Measurements from ENCODE around the gene LDLRAD4. TPM values are rescaled to one million over a fixed set of nuclear protein-coding genes. Genes with fewer than 3 reads are reported as not detected.
A peak's percentile ranks its signal among the peaks of the same experiment; 100 is the strongest.

The LDLRAD4 gene
- total and polyA plus RNA-seq, 2 experiments from 2014 or later, result 0.73 to 1.9 TPM

- TF ChIP-seq POLR2AphosphoS5 (IDR thresholded peaks at IDR 0.05; ENCODE audit: low read depth) (no peak), ZNF331 (CRISPR knock-in tag; IDR thresholded peaks at IDR 0.05; ENCODE audit: low read depth) (no peak)
- TF ChIP-seq, protein P1, sequence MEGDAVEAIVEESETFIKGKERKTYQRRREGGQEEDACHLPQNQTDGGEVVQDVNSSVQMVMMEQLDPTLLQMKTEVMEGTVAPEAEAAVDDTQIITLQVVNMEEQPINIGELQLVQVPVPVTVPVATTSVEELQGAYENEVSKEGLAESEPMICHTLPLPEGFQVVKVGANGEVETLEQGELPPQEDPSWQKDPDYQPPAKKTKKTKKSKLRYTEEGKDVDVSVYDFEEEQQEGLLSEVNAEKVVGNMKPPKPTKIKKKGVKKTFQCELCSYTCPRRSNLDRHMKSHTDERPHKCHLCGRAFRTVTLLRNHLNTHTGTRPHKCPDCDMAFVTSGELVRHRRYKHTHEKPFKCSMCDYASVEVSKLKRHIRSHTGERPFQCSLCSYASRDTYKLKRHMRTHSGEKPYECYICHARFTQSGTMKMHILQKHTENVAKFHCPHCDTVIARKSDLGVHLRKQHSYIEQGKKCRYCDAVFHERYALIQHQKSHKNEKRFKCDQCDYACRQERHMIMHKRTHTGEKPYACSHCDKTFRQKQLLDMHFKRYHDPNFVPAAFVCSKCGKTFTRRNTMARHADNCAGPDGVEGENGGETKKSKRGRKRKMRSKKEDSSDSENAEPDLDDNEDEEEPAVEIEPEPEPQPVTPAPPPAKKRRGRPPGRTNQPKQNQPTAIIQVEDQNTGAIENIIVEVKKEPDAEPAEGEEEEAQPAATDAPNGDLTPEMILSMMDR (conservative IDR thresholded peaks at IDR 0.05; ENCODE audit: low read depth in 2 of 2), result no peak
These were observed 83.5 kb downstream of the LDLRAD4 start (continued) for GRCh38 chr18:13302040-13302439.

DNA sequence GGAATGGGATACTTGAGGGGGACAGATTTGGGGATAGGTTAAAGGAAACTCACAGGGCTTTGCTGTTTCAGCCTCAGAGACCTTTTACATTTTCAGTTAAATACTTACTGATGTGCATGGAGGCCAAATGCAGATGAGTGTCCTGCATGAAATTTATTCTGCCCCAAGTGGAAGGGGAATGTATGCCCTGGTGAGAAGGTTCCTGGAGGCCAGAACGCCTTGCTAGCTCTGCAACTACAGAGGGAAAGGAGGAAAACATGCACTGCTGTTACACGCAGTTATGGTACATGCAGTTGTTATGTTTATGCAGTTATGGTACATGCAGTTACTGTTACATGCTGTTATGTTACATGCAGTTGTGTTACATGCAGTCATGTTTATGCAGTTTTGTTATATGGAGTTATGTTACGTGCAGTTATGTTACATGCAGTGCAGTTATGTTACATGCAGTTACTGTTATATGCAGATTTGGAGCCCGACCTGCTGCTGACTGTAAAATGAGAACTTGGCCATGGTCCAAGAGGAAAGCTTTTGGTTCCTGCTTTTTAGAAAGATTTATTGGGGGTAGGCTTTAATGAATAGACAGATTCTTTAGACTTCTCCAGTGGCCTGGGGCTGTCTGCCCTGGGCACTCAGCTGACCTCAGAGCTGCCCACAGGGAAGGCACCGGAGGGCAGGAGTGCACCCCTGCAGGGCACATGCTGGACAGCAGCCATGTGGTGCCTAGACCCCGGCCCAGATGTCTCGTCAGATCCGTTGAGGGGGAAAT lies 84.1 kb downstream of the LDLRAD4 start:
- no peak overlapping the region for H3K27ac ChIP-seq (ENCODE audit: low read depth)
- no peak for DNase-seq (ENCODE audit: low spot score)
- H2AFZ ChIP-seq, result no peak overlapping the region
- peak; percentile 26; the same call in 2 of the 3 replicates for ATAC-seq
- H3K79me2 ChIP-seq (replicated peaks; ENCODE audit: insufficient read depth), result no peaks in the 10 kb centered on the region
- Mint-ChIP-seq H3K4me3 (no peak overlapping the region), H3K36me3 (ENCODE audit: low read depth) (no peaks in the 10 kb centered on the region), H3K27me3 (ENCODE audit: insufficient read depth, low read depth, poor library complexity) (peaks cover 2% of the 10 kb centered on the region), H3K27ac (no peak overlapping the region; the same call in 1 of the 2 replicates), H3K9me3 (no peaks in the 10 kb centered on the region; the same call in 2 of the 3 replicates), H3K4me1 (peaks cover 14% of the 10 kb centered on the region)
- no peak overlapping the region for H3K4me3 ChIP-seq
- H3K4me2 ChIP-seq, result no peak overlapping the region
- H3K4me1 ChIP-seq (ENCODE audit: insufficient read depth), result no peaks in the 10 kb centered on the region; the same call in 1 of the 2 replicates
- no peaks in the 10 kb centered on the region for H3K27me3 ChIP-seq (ENCODE audit: insufficient read depth)
- no peaks in the 10 kb centered on the region for H4K20me1 ChIP-seq (replicated peaks; ENCODE audit: insufficient read depth)
- no peaks in the 10 kb centered on the region for H3K36me3 ChIP-seq (ENCODE audit: insufficient read depth)
- TF ChIP-seq ZNF114 (CRISPR knock-in tag; IDR thresholded peaks at IDR 0.05) (no peak), NANOG (IDR thresholded peaks at IDR 0.05; ENCODE audit: borderline replicate concordance) (no peak), CREB1 (CRISPR knock-in tag; IDR thresholded peaks at IDR 0.05; ENCODE audit: low read depth) (no peak), EZH2phosphoT487 (IDR thresholded peaks at IDR 0.05; ENCODE audit: unreplicated experiment) (no peak)
- TF ChIP-seq, protein P2, sequence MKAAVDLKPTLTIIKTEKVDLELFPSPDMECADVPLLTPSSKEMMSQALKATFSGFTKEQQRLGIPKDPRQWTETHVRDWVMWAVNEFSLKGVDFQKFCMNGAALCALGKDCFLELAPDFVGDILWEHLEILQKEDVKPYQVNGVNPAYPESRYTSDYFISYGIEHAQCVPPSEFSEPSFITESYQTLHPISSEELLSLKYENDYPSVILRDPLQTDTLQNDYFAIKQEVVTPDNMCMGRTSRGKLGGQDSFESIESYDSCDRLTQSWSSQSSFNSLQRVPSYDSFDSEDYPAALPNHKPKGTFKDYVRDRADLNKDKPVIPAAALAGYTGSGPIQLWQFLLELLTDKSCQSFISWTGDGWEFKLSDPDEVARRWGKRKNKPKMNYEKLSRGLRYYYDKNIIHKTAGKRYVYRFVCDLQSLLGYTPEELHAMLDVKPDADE (IDR thresholded peaks at IDR 0.05), result no peak
- H3F3A ChIP-seq (replicated peaks; ENCODE audit: low read depth), result no peaks in the 10 kb centered on the region
- H3K9me2 ChIP-seq (ENCODE audit: insufficient read depth), result no peaks in the 10 kb centered on the region

- Histone ChIP-seq H3K9me2 (ENCODE audit: insufficient read depth) (no peaks in the 10 kb centered on the region), H4K20me1 (replicated peaks; ENCODE audit: insufficient read depth) (no peaks in the 10 kb centered on the region), H3K27me3 (ENCODE audit: insufficient read depth) (no peaks in the 10 kb centered on the region), H2AFZ (no peak overlapping the region), H3K79me2 (replicated peaks; ENCODE audit: insufficient read depth) (no peaks in the 10 kb centered on the region), H3K27ac (ENCODE audit: low read depth) (no peak overlapping the region), H3K4me1 (ENCODE audit: insufficient read depth) (no peaks in the 10 kb centered on the region; the same call in 1 of the 2 replicates), H3K4me3 (no peak overlapping the region), H3K36me3 (ENCODE audit: insufficient read depth) (no peaks in the 10 kb centered on the region), H3F3A (replicated peaks; ENCODE audit: low read depth) (no peaks in the 10 kb centered on the region), H3K4me2 (no peak overlapping the region)
- DNase-seq (ENCODE audit: low spot score) (no peak), ATAC-seq (no peak)
- H3K27ac Mint-ChIP-seq, result no peak overlapping the region
- H3K27me3 Mint-ChIP-seq (ENCODE audit: insufficient read depth, low read depth, poor library complexity), result peaks cover 2% of the 10 kb centered on the region
- H3K9me3 Mint-ChIP-seq, result no peaks in the 10 kb centered on the region; the same call in 2 of the 3 replicates
- no peak for TF ChIP-seq JUNB (IDR thresholded peaks at IDR 0.05; ENCODE audit: unreplicated experiment)
- H3K36me3 Mint-ChIP-seq (ENCODE audit: low read depth), result no peaks in the 10 kb centered on the region
- H3K4me3 Mint-ChIP-seq, result no peak overlapping the region
- peaks cover 14% of the 10 kb centered on the region for H3K4me1 Mint-ChIP-seq
These were observed 85.3 kb downstream of the LDLRAD4 start for GRCh38 chr18:13303756-13304364.

All from GM23338 (cell line).